Measurements from ENCODE around the gene CDK17.
"Not testable (repeated sequence)": the region's sequence is repeated elsewhere in the genome, so short reads cannot be mapped to it uniquely, and the experiment has no call there.

CDK17 gene

DNA sequence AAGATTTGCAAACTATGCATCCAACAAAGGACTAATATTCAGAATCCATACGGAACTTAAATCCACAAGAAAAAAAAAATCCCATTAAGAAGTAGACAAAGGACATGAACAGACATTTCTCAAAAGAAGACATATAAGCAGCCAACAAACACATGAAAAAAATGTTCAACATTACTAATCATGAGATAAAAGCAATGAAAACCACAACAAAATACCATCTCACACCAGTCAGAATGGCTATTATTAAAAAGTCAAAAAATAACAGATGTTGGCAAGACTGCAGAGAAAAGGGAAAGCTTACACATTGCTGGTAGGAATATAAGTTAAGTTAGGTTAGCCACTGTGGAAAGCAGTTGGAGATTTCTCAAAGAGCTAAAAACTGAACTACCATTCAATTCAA is 16.2 kb downstream of the CDK17 start:
- no peak for DNase-seq

DNA sequence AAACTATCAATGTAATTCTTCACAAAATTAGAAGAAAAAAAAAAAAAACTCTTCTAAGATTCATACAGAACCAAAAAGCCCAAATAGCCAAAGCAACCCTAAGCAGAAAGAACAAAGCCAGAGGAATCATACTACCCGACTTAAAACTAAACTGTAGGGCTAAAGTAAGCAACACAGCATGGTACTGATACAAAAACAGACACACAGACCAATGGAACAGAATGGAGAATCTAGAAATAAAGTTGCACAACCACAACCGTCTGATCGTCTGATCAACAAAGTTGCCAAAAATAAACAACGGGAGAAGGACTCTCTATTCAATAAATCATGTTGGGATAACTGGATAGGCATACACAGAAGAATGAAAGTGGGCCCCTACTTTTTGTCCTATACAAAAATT is 16.9 kb downstream of the CDK17 start:
- DNase-seq = no peak

DNA sequence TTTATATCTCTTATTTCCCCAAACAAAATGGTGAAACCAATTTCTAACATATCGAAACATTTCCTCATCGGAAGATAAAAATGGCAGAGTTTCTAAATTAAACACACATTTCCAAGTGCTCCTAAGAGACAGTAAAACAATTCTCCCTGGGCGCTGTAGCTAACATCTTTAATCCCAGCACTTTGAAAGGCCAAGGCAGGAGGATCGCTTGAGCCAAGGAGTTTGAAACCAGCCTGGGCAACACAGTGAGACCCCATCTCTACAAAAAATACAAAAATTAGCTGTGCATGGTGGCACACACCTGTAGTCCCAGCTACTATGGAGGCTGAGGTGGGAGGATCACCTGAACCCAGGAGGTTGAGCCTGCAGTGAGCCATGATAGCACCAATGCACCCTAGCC is 20.5 kb downstream of the CDK17 start:
- not testable (repeated sequence) for DNase-seq

DNA sequence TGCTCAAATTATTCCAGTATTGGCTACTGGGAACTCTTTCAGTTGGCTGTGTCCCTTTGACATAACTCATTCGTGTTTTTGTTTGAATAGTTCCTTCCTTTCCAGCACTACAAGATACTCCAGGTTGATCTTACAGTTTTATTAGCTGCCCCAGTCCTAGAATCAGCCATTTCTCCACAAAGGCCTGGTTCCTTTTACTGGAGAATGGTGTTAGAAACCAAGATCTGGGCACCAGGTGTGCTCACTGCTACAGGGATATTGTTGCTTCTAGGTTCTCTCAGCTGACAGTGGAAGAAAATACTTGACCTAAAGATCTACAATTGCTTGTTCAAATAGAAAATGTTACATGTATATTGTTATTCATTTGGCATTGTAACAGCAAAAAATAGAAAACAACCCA is 21.9 kb downstream of the CDK17 start:
- DNase-seq = no peak

DNA sequence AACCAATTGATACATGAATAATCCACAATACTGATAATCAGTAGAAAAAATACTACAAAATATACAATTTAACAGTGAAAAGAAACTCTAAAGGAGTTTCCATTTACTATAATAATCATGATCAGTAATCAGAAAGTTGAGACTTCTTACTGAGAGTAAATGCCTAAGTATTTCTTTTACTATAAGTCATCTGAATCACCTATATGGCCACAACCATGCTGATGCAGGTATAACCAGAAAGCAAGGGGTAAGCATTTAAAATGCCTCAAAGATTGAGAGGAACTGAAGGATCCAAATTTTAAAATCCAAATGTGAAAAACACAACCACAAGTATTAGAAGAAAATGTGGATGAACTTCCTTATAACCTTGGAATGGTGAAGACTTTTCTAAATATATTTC is 23.4 kb downstream of the CDK17 start:
- no peak for DNase-seq

DNA sequence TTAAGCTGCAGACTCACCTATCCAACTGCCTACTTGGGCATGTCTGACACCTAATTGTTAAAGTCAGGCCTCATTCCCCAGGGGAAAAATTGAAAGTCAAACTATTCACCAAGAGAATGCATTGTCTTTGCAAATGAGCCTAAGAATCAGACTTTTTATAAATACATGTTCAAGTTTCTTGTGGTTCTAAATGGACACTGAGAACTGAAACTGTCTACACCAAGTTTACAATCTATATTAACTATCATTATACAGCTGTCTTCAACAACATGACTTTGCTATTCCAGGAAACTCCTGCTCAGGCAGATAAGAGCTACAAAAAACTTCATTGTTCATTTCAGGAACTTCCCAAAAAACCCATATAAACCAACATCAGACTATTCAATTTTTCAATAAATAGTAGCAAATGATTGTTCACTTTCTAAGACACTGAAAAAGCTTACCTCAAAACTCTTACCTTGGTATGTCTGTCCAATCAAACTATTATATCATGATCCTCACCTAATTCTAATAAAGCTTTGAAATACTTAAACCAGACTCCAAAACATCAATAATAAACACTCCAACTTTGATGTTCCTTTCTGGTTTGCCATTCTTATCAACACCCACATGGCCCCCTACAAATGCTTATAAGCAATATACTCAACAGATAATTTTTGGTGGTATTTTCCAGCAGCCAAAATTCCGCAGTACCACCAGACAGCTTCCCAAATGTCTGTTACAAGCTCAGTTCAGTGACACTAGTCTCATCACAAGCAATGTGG is 24.2 kb downstream of the CDK17 start:
- DNase-seq = no peak

DNA sequence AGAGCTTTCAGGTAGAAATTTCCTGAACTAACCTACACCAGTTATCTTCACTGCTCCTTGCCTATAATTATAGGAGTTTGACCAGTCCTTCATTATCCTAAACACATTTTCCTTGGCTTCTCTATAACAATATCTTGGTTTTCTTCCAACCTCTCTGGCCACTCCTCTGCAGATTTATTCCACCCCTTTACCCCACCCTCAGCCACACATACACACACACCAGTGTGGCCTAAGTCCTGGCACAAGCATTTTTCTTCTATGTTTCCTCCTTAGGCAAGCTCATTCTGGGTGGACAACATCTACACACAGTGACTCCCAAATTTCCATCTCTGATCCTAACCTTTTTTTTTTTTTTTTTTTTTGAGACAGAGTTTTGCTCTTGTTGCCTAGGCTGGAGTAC is 25.1 kb downstream of the CDK17 start:
- no peak for DNase-seq

DNA sequence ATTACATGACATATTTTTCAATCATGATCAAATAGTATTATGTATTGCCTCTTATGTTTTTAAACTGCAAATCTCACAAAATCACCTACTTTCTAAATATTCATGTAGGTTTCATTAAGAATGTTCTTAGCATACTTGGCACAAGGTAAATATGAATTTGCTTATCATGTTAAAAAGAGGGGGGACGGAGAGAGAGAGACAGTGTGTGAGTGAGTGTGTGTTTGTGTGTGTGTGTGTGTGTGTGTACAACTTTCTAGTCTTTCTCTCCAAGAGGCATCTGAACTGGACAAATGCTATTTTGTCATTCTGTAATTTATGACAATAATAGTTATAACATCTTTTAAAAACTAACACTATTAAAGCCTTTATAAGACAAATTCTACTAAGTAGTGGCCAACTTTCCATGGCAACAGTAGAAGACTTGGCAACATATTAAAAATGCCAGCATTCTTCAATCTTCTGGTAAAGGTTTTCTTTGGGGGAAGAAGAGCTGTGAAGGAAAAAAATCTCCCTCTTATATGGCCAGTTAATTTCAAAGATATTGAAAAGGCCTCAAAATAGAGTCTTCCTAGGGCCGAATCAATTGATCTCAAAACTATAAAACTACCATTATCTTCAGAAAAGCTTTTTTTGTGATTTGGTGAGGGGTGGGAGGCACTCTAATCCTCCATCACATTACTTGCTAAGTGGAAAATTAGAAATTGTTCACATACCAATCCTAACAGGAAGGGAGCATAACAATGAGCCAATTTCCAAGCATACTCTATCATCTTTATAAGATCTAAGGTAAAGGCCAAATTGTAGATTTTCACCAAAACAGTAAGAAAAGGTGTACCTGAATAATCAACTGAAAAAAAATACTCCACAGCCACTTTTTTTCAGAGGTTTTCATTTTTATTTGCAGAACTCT is 28.2 kb downstream of the CDK17 start:
- DNase-seq = no peak

DNA sequence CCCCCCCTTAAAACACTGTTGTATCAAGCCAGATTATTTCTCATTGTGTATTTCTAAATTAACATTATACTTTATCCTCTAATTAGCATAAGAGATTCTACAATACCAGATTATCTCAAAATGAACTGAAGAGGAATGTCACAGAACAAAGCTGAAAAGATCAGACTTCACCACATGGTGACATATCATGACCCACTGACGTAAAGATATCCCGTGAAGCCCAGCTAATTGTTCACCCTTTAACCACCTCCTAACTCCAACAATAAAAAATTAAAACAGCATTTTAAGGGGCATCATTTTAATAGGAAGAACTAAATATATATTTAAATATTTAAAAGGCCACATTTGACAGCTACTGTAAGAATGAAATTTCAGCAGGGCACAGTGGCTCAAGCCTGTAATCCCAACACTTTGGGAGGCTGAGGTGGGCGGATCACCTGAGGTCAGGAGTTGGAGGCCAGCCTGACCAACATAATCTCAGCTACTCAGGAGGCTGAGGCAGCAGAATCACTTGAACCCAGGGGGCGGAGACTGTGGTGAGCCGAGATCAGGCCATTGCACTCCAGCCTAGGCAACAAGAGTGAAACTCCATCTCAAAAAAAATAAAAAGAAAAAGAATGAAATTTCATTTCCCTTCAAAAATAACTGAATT is 29.0 kb downstream of the CDK17 start:
- no peak for DNase-seq

DNA sequence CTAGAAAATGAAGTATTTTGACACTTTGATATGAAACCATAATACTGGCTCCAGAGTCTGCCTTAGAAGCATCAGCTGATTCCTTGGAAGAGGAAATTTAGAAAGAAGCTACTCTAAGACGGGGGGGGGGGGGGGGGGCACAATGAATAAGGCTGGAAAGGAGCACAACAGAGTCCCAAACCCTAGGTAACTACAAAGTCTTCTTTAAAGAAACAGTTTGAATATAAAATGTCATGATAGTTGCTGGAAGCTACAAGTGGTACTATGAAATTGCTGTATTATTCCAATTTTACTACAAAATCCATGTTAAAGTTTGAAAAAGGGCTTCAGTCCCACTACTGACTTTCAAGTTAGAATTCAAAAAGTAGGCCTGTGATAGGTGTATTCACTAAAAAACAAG is 31.6 kb downstream of the CDK17 start:
- no peak for DNase-seq

DNA sequence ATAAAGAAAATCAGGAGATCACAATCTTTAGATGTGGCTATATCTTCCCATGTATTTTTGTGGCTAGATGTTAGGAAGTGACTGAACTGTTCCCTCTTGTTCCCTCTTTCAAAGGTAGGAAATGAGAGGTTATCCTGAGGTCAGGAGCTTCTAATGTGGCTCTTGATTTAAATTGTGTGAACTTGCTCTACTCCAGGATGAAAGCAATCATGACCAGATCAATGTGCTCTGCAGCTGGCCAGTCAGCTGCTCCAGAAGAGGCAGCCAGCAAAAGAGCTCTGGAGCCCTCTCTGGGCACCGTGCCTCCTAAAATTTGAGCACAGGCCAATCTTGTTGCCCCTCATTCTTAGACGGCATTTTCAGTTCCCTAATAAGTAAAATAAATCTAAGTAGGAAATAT is 32.0 kb downstream of the CDK17 start:
- no peak for DNase-seq

DNA sequence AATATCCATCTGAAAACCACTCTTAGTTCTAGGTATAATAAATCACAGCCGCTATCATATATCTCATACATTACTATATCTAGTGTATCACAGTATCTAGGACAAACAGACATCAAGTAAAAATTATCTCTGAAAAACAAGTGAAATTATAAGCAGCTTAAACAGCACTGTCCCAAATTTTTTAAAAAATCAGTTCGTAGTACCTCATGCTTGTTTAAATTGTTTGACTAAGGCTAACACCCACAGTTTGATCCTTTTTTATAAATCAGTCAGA is 33.9 kb downstream of the CDK17 start:
- no peak for DNase-seq

DNA sequence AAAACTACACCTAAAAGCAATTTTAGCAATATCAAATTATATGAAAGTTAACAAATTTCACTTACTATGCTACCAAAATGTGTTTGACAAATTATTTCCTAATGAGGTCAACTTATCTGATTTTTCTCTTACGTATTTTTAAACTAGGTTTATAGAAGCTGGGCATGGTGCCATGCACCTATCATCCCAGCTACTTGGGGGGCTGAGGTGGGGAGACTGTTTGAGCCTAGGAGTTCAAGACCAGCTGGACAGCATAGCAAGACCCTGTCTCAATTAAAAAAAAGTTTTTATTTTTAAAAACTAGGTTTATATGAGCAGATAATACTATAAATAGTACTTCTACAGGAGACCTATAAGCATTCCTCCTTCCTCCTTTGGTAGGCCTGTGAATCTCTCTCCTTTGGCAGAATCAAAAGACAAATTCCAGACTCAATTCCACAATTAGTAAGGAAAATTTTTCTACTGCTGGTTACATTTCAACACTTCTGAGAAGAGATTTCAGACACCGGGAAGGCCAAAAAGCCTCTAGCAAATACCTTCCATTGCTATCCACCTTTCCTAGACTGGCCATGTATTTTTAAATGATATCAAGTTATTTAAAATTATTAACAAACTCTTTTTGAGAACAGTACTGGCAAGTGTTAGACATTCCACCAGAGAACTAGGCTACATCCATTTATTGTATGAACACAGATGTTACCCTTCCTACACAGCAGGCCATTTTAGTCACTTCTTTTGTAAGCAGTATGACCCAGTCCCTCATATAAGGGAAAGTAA is 34.4 kb downstream of the CDK17 start:
- DNase-seq = no peak

DNA sequence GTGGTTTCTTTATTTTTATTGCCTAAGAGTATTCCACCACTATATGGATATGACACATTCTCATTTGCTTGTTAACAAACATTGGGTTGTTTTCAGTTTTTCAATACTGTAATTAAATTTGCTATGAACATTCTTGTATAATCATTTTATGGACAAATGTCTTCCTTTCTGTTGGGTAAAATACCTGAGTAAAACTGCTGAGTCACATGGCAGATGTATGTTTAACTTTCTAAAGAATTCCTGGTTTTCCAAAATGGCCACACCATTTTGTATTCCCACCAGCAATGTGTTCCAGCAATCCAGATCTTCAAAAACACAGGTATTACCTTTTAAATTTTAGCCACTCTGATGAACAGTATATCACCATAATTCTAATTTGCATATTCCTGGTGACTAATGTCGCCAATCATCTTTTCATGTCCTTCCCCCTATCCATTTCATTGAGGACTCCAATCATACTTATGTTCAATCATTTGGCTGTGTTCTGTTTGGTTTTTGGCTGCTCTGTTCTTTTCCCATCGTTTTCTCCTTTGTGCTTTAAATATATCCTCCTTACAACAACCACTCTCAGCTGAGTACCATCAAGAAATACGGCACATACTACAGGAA is 36.0 kb downstream of the CDK17 start:
- DNase-seq = no peak

DNA sequence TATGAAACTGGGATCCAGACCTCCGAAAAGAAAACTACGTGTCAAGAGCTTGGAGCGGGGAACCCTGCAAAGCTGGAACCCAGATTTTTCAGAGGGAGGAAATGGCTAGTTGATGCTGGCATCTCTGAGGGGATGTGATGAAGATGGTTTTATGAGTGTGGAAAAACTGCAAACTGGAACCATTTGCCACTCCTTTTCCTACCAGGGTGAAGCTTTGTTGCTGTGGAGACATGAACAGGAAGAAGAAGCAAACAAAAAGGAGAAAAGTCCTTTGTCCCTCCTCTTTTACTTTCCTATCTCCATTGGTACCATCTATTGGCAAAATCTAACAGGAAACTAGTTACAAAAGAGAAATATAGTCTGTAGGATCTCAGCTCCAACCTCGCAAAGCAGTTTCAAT is 39.2 kb downstream of the CDK17 start:
- no peak for DNase-seq

DNA sequence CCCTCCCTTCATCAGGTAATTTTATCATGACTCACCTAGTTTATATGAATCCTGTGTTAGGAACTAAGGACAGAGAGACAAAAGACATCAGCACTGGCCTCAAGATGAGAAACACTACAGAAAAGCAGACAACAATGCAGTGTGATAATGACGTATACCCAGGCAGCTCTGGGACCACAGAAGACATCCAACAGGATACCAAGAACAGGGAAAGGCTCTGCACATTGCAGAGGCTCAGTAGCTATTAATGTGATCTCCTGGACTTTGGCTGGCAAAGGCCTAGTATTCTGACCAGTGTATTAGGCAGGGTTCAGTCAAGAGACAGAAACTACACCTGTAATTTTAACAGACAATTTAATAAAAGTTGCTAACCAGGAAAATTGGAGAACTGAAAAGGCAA is 39.7 kb downstream of the CDK17 start:
- DNase-seq = no peak

DNA sequence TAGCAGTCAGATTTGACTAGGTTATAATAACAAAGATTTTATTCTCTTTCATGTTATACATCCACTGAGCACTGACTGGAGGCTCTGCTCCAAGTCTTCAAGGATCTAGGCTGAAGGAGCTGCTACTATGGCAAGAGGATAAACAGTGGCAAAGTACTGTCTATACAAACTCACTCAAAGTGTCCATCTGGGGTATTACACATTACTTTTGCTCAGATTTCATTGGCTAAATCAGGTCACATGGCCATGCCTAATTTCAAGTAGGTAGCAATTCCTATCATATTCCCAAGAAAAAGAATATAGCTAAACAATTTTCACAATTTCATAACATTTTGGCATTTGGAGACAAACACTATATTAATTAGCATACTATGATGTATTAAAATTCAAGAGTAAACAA is 40.9 kb downstream of the CDK17 start:
- no peak for DNase-seq

DNA sequence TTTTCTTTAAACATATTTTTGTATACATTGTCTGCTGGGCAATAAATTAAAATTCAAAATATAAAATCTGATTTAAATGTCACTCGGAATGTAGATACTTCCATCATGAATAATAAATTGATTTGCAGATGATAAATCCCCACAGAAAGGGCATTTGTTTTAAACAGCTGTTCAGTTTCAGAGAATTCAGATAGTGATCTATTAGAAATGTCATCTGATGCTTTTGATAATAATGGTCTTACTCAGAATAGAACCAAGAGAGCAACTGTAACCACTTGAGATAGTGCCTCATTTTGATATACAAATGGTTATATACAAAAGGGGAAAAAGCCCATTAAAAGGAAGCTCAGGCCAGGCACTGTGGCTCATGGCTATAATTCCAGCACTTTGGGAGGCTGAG is 43.4 kb downstream of the CDK17 start:
- DNase-seq = no peak

DNA sequence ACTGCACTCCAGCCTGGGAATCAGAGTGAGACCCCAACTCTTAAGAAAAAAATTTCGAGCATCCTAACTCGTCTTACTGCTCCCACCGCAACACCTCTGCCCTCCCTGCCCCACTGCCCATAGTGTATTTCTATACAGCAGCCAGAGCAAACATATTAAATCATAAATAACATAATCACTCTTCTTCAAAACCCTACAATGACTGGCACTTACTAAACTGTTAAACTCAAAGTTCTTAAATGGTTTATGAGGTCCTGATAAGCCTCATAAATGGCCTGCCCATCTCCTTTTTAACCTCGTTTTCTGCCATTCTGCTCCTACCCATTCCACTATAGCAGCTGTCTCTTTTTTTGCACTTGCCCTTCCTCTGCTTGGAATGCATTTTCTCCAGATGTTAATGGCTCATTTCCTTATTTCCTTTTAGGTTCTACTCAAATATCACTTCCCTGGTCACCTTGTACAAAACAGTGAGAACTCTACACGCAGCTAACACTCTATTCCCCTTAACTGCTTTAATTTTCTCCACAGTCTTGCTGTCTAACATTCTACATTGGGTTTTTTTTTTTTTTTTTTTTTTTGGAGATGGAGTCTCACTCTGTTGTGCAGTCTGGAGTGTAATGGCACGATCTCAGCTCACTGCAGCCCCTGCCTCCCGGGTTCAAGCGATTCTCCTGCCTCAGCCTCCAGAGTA is 45.2 kb downstream of the CDK17 start:
- no peak for DNase-seq

DNA sequence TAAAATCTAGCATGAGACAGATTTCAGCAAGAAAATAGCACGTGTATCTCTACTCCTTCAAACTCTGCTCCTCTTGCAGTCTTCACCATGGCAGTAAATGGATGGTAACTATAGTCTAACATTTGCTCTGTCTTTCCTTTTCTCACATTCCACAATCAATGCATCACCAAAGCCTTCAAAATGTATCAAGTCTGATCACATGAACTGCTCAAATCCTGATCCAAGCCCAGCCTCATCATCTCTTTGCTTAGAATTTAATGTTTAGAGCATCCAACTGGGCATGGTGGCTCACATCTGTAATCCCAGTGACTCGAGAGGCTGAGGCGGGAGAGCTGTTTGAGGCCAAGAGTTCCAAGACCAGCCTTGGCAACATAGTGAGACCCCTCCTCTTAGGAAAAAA is 45.9 kb downstream of the CDK17 start:
- DNase-seq = no peak

DNA sequence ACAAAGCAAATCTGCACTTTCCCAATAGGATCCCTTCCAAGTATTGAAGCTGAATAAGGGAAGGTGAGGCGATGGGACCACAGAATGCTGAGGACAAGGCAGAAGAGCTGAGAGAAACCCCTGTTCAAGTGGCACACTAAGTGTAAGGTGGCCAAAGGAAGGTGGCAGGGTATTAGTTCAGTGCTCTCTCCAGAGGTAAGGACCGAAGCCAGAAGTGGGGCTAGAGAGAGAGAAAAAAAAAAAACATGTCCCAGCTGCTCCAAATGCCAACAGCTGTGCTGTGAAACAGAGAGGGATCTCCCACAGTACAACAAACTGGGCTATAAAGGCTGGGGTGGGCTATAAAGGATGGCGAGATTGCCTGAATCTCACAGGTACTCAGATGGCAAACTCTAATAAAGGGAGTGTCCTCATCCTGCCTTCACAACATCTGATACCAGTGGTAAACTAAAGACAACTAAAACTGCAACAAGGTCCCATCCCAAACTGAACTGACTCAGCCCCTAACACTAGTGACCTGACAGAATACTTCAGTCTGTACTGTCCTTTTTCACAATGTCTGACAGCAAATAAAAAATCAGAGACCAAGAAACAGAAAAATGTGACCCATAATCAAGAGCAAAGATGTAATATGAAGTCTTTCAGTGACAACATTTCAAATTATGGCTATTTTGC is 47.9 kb downstream of the CDK17 start:
- DNase-seq = no peak

DNA sequence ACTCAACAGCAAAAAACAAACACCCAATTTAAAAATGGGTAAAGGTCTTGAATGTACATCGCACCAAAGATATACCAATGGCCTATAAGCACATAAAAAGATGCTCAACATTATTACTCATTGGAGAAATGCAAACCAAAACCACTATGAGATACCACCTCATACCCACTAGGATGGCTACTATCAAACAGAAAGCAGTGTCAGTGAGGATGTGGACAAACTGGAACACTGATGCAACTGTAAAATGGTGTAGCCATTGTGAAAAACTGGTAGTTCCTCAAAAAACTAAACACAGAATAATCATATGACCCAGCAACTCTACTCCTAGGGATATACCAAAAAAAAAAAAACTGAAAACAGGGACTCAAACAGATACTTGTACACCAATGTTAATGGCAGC is 49.3 kb downstream of the CDK17 start:
- no peak for DNase-seq

All from CD4-positive, alpha-beta T cell treated with Interferon gamma for 1 hour (primary cell).